Neuron (in vitro differentiated cells): ENCODE results near the gene CHP2.
"Not testable (repeated sequence)": the region's sequence is repeated elsewhere in the genome, so short reads cannot be mapped to it uniquely, and the experiment has no call there.

Experiments
- H2AFZ ChIP-seq: one replicate; pipeline ENCODE4 v1.6.1; 2013; ENCODE audit warnings: low read depth, mild to moderate bottlenecking, inconsistent platforms, low read length, moderate library complexity
- H3K27me3 ChIP-seq: one replicate; pipeline ENCODE4 v1.6.1; 2013; ENCODE audit warnings: low read length; ENCODE audit not compliant: insufficient read depth
- H3K36me3 ChIP-seq: one replicate; pipeline ENCODE4 v1.6.1; 2013; ENCODE audit warnings: low read length; ENCODE audit not compliant: insufficient read depth
- H3K4me1 ChIP-seq: one replicate; pipeline ENCODE4 v1.6.1; 2013; ENCODE audit warnings: low read length; ENCODE audit not compliant: insufficient read depth
- H3K4me3 ChIP-seq: 2 replicates; pipeline ENCODE4 v1.5.1; 2013; ENCODE audit warnings: mild to moderate bottlenecking, low read length, moderate library complexity
- H3K9me3 ChIP-seq: one replicate; pipeline ENCODE4 v1.6.1; 2013; ENCODE audit warnings: low read length

The CHP2 gene

DNA sequence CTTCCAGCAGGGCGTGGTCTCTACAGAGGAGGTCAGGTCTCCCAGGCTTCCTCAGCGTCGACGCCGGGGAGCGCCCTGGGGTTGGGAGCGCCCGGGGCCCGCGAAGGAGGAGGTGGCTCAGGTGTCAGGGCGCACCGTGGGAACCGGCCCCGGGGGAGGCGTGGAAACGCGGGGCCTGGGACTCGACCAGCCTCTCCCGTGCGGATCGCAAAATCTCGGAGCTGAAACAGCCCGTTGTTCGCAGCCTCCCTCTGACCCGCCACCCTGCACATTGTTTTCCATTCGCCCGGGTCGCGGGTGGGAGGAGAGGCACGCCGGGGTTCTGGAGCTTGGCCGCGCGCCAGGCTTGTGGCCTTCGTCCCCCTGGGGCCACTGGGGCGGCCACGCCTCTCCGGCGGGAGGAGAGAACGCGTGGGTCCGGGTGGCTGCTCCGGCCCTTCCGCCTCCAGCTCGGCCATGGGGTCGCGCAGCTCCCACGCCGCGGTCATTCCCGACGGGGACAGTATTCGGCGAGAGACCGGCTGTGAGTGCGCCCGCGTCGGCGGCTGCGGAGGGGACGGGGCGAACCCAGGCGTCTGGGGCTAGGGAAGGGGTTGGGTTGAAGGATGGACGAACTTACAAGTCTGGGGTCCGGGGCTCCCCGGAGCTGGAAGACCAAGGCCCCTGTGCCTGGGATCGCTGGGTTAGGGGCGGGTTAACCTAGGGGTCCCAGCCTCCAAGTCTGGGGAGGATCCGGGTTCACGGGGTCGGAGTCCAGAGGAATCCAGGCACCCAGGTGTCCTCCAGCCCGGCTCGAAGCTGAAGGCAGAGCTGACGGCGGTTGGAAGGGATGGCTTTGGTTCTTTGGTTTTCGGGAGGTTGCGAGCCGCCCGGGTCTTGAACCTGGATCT is at the start of gene CHP2:
Gene CHP2, plus strand, starts transcription at position 433 of the 890 bp plus-strand sequence. Its CDS starts 24 bp downstream, at position 457.
- Histone ChIP-seq H3K9me3 (peaks cover 3% of the 10 kb centered on the region), H3K4me3 (no peak within 1 kb of the TSS), H2AFZ (no peak within 1 kb of the TSS), H3K27me3 (peaks cover 32% of the 10 kb centered on the region), H3K36me3 (no peaks in the 10 kb centered on the region), H3K4me1 (no peaks in the 10 kb centered on the region)

DNA sequence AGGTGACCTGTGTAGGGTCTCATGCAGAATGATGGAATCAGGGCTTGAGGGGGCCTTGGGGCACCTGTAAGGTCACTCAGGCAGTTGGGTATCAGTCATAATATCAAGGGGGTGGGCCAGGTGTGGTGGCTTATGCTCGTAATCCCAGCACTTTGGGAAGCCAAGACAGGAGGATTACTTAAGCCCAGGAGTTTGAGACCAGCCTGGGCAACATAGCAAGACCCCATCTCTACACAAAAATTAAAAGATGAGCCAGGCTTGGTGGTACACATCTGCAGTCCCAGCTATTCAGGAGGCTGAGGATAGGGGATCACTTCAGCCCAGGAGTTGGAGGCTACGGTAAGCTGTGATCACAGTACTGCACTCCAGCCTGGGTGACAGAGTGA is 49.3 kb upstream of the CHP2 start:
- no peak overlapping the region for H3K4me3 ChIP-seq
- H3K36me3 ChIP-seq = no peaks in the 10 kb centered on the region
- H3K9me3 ChIP-seq = peaks cover 2% of the 10 kb centered on the region
- no peak overlapping the region for H2AFZ ChIP-seq
- no peaks in the 10 kb centered on the region for H3K4me1 ChIP-seq
- peaks cover 4% of the 10 kb centered on the region for H3K27me3 ChIP-seq

DNA sequence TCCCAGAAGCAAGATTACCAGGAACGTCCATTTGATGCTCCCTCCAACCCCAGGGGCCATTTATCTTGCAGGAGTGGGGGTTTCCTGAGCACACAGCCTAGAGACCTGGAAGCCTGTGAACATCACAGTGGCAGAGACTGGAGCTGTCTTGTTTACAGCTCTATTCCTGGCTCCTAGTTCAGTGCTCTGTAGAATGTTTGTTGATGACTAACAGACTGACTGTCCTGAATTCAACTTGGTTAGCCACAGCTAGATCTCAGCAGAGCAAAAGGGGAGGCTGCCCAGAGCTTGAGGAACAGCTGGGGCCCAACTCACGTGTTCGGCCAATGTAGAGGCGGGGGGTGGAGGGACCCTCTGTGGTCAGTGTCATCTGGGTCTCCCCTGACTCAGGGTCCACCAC is 48.4 kb upstream of the CHP2 start:
- Histone ChIP-seq H3K27me3 (peaks cover 6% of the 10 kb centered on the region), H3K4me3 (no peak overlapping the region), H3K9me3 (peaks cover 2% of the 10 kb centered on the region), H3K36me3 (no peaks in the 10 kb centered on the region), H2AFZ (no peak overlapping the region), H3K4me1 (no peaks in the 10 kb centered on the region)

DNA sequence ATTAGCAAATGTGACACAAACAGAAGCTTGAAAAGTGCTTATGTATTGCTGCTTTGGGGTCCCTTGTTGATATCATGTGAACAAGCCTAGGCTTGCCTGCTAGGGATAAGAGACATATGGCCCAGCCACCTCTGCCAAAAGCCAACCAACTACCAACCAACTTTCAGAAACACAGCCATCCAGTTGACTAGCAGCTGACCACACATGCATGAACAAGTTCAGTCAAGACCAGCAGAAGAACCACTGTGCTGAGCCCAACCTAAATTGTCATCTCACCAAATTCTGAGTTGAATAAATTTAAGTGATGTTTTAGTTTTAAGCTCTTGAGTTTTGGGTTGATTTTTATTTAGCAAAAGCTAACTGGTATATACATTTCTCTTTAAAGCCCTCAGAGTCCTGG is 45.3 kb upstream of the CHP2 start:
- peaks cover 32% of the 10 kb centered on the region for H3K27me3 ChIP-seq
- no peak overlapping the region for H3K4me3 ChIP-seq
- no peak overlapping the region for H2AFZ ChIP-seq
- no peaks in the 10 kb centered on the region for H3K36me3 ChIP-seq
- H3K9me3 ChIP-seq = no peaks in the 10 kb centered on the region
- no peaks in the 10 kb centered on the region for H3K4me1 ChIP-seq

DNA sequence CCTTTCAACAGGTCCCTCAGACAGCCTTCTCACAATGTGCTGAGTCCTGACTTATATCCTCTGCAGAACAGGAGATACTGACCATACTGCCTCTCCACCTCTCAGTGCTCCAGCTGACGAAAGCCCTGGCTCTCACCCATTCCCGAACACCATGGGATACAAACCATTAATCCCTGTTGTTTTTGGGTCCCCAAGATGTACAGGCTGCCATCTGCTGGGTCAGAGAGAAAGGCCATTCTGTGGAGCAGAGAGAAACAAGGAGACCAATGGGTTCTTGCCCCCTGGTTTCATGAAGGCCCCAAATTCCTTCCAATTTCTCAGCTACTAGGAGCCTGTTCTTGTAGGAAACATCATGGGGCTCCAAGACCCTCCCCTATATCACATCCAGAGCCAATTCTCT is 44.8 kb upstream of the CHP2 start:
- Histone ChIP-seq H3K27me3 (peaks cover 33% of the 10 kb centered on the region), H2AFZ (no peak overlapping the region), H3K4me1 (no peaks in the 10 kb centered on the region), H3K36me3 (no peaks in the 10 kb centered on the region), H3K4me3 (no peak overlapping the region), H3K9me3 (no peaks in the 10 kb centered on the region)

DNA sequence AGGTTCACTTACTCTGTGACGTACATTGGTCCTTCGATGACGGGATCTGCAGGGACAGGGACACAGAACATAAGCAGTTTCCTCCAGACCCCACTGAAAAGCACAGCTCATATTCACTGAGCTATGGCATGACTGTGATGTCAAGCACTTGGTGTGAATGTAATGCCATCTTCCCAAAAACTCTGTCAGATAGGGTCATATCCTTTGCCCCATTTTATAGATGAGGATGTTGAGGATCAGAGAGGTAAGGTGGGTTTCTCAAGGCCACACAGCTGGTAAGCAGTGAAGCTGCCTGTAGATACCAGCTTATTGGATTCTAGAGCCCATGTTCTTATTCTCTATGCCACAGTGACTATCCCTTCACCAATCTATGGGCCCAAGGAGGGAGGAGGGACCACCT is 44.3 kb upstream of the CHP2 start:
- Histone ChIP-seq H3K27me3 (peaks cover 33% of the 10 kb centered on the region), H3K4me1 (no peaks in the 10 kb centered on the region), H2AFZ (no peak overlapping the region), H3K36me3 (no peaks in the 10 kb centered on the region), H3K4me3 (no peak overlapping the region), H3K9me3 (no peaks in the 10 kb centered on the region)

DNA sequence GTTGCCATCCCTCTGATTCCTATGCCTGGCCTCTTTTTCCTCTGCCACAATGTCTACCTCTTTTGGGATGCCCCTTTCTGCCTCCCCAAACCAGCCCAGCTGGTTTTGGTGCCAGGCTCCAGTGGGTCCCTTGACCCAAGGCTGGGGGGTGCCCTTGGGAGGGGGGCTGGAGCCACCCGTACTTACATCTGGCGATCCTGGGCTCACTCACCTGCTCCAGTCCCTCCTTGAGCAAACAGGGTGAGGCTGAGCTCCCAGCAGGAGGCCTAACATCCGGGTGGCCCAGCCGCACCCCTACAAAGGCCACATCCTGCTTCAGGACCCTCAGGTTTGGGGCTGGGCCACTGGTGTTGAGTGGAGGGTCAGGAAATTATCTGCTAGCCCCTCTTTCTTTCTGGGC is 43.0 kb upstream of the CHP2 start:
- H3K36me3 ChIP-seq = no peaks in the 10 kb centered on the region
- H3K9me3 ChIP-seq = no peaks in the 10 kb centered on the region
- no peaks in the 10 kb centered on the region for H3K4me1 ChIP-seq
- H2AFZ ChIP-seq = no peak overlapping the region
- peaks cover 33% of the 10 kb centered on the region for H3K27me3 ChIP-seq
- H3K4me3 ChIP-seq = no peak overlapping the region

DNA sequence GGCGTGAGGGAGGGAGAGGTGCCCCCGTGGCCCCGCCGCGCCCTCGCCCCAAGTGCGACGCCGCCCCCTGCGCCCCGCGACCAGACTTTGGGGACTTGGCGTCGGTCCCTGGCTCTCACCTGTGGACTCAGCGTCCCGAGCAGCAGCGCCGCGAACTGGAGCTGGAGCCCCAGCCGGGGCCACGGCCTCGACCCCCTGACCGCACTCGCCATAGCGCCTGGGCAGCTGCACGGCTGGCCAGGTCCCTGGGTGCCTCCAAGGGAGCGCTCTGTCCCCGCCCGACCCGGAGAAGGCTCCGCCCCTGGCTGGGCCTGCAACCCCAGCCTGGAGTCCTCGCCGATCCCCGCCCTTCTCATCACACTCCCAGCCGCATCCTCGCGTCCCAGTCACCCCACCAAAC is 41.9 kb upstream of the CHP2 start, which contains the start of gene ERN2:
Gene ERN2, minus strand, starts transcription at position 247 of the 400 bp plus-strand sequence. Its CDS starts 35 bp downstream, at position 212.
- H3K9me3 ChIP-seq = no peaks in the 10 kb centered on the region
- H3K4me3 ChIP-seq = no peak within 1 kb of the TSS
- H3K4me1 ChIP-seq = no peaks in the 10 kb centered on the region
- no peaks in the 10 kb centered on the region for H3K36me3 ChIP-seq
- H3K27me3 ChIP-seq = peaks cover 36% of the 10 kb centered on the region
- H2AFZ ChIP-seq = no peak within 1 kb of the TSS

DNA sequence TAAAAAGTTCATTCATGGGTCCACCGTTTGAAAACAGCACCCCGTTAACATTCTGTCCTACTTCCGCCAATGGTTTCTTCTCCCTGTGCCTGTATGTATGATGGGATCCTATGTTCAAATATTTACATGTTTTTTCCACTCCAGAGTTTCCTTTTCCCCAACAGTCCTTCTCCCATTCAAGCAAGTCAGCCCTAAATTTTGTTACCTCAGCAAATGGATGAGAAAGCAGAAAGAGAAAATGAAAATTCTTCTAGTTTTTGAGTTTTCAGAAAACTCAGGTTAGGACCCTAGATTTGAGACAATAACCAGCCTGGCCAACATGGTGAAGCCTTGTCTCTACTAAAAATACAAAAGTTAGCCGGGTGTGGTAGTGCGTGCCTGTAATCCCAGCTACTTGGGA is 38.3 kb upstream of the CHP2 start:
- Histone ChIP-seq H3K27me3 (peaks cover 33% of the 10 kb centered on the region), H3K9me3 (no peaks in the 10 kb centered on the region), H2AFZ (no peak overlapping the region), H3K36me3 (no peaks in the 10 kb centered on the region), H3K4me1 (no peaks in the 10 kb centered on the region), H3K4me3 (no peak overlapping the region)

DNA sequence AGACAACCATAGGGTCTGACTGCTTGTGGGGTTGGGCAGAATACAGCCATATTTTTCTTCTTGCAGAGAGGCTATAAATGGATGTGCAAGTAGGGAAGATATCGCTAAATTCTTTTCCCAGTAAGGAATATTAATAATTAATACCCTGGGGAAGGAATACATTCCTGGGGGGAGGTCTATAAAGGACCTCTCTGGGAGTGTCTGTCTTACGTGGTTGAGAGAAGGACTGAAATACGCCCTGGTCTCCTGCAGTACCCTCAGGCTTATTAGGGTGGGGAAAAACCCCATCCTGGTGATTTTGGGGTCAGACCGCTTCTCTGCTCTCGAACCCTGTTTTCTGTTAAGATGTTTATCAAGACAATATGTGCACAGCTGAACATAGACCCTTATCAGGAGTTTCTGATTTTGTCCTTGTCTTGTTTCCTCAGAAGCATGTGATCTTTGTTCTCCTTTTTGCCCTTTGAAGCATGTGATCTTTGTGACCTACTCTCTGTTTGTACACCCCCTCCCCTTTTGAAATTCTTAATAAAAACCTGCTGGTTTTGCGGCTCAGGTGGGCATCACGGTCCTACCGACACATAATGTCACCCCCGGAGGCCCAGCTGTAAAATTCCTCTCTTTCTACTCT is 32.1 kb upstream of the CHP2 start:
- H3K4me1 ChIP-seq, H2AFZ ChIP-seq, H3K9me3 ChIP-seq, H3K4me3 ChIP-seq, H3K27me3 ChIP-seq, H3K36me3 ChIP-seq: not testable (repeated sequence)

DNA sequence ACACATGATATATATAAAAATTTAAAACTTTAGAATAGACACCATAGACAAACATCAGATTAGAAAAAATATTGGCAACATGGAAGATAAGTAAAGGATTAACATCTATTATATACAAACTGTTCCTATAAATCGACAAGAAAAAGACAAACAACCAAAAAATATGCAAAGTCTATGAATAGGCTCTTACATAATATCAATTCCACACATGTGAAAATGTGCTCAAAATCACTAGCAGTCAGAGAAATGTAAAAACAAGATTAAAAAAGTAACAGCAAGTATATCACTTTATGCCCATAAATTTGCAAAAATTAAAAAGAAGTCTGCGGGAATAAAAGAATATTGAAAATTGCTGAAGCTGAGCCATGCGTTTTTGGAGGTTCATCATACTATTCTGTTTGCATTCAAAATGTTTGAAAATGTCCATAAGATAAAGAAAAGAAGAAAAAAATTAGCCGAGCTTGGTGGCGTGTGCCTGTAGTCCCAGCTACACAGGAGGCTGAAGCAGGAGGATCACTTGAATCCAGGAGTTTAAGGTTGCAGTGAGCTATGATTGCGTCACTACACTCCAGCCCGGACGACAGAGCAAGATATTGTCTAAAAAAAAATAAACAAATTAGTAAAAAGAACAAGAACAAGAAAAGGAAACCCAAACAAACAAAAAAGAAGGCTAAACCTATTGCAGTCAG is 30.6 kb upstream of the CHP2 start:
- Histone ChIP-seq H3K36me3 (no peaks in the 10 kb centered on the region), H3K9me3 (no peaks in the 10 kb centered on the region), H3K27me3 (no peaks in the 10 kb centered on the region), H2AFZ (no peak overlapping the region), H3K4me3 (no peak overlapping the region), H3K4me1 (no peaks in the 10 kb centered on the region)

DNA sequence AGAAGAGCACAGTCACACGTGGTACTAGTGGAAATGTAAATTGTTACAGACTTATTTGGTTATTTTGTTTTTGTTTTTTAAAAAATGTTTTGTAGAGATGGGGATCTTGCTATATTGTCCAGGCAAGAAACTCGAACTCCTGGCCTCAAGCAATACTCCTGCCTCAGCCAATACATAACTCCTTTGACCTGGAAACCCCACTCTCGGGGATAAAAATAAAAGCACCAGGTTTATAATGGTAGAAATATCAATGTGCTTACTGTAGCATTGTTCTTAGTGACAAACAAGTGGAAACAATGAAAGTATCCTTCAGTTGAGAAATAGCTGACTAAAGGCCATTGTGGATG is 30.1 kb upstream of the CHP2 start:
- no peak overlapping the region for H2AFZ ChIP-seq
- H3K4me3 ChIP-seq = no peak overlapping the region
- no peaks in the 10 kb centered on the region for H3K4me1 ChIP-seq
- H3K36me3 ChIP-seq = no peaks in the 10 kb centered on the region
- no peaks in the 10 kb centered on the region for H3K9me3 ChIP-seq
- no peaks in the 10 kb centered on the region for H3K27me3 ChIP-seq

DNA sequence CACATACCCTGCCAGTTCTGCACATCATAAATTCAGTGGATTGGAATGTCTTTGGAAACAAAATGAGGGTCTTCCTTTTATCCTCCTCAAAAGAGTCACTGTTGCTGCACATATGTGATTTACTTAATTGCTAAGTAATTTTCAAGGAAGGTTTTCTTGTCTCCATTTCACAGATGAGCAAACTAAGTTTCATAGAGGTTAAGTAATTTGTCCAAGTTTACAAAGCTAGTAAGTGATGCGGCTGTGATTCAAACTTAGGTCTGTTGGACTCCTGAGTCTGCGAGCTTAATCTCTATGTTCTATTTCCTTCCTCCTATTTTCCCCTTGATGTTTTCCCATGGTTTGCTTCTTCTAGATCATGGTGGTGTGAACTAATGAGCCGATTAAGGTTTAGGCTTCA is 28.1 kb upstream of the CHP2 start:
- H3K4me1 ChIP-seq = no peaks in the 10 kb centered on the region
- H2AFZ ChIP-seq = no peak overlapping the region
- H3K27me3 ChIP-seq = no peaks in the 10 kb centered on the region
- no peaks in the 10 kb centered on the region for H3K36me3 ChIP-seq
- H3K9me3 ChIP-seq = no peaks in the 10 kb centered on the region
- no peak overlapping the region for H3K4me3 ChIP-seq
